Liver (tissue), 9 donors: ENCODE results near the gene ZDHHC14. TPM values are rescaled to one million over a fixed set of nuclear protein-coding genes. Genes with fewer than 3 reads are reported as not detected.
A peak's percentile ranks its signal among the peaks of the same experiment; 100 is the strongest.

Source experiments
- DNase-seq: peaks from one replicate; pipeline ENCODE4 v3.0.0-alpha.2; 2017; ENCODE audit warnings: low spot score
- H3K27ac ChIP-seq, 2 donors: one replicate each; pipeline ENCODE4 v1.7.0; 2013; ENCODE audit warnings: inconsistent platforms in 2 of 2, low read length in 2 of 2, control low read depth in 1 of 2, low read depth in 1 of 2, mild to moderate bottlenecking in 1 of 2
- H3K27me3 ChIP-seq, 4 donors: one replicate each; pipeline versions ENCODE4 v1.6.1 to v1.7.0; 2013; ENCODE audit warnings: low read length in 3 of 4, inconsistent platforms in 1 of 4, mild to moderate bottlenecking in 1 of 4, moderate library complexity in 1 of 4; ENCODE audit not compliant: control insufficient read depth in 4 of 4, insufficient read depth in 4 of 4
- H3K36me3 ChIP-seq, 4 donors: one replicate each; pipeline versions ENCODE4 v1.6.1 to v1.7.0; 2013; ENCODE audit warnings: low read length in 3 of 4, mild to moderate bottlenecking in 3 of 4, low read depth in 1 of 4, moderate library complexity in 1 of 4; ENCODE audit not compliant: control insufficient read depth in 4 of 4, insufficient read depth in 3 of 4
- H3K4me1 ChIP-seq, 4 donors: one replicate each; pipeline versions ENCODE4 v1.6.1 to v1.7.0; 2013; ENCODE audit warnings: low read length in 3 of 4, mild to moderate bottlenecking in 3 of 4, moderate library complexity in 1 of 4; ENCODE audit not compliant: control insufficient read depth in 4 of 4, insufficient read depth in 4 of 4
- H3K4me3 ChIP-seq, 3 donors: one replicate each; pipeline versions ENCODE4 v1.6.1 to v1.7.0; 2013; ENCODE audit warnings: low read length in 3 of 3, control low read depth in 1 of 3, low read depth in 1 of 3, mild to moderate bottlenecking in 1 of 3
- H3K9ac ChIP-seq, 2 donors: one replicate each; pipeline ENCODE4 v1.7.0; 2013; ENCODE audit warnings: low read length in 2 of 2, mild to moderate bottlenecking in 2 of 2, moderate library complexity in 2 of 2, control low read depth in 1 of 2, low read depth in 1 of 2
- H3K9me3 ChIP-seq, 4 donors: one replicate each; pipeline versions ENCODE4 v1.6.1 to v1.7.0; 2013; ENCODE audit warnings: low read length in 3 of 4; ENCODE audit not compliant: control insufficient read depth in 4 of 4
- EGR1 ChIP-seq, 2 donors: IDR thresholded peaks; 2 replicates each; pipeline ENCODE4 v1.6.1; 2016 to 2018; ENCODE audit warnings: antibody characterized with exemption in 2 of 2, low read depth in 2 of 2
- FOXA1 ChIP-seq: IDR thresholded peaks from 2 replicates; pipeline ENCODE4 v1.6.1; 2016; ENCODE audit warnings: antibody characterized with exemption
- FOXA2 ChIP-seq: IDR thresholded peaks from 2 replicates; pipeline ENCODE4 v1.6.1; 2016; ENCODE audit warnings: antibody characterized with exemption
- GABPA ChIP-seq, 2 donors: IDR thresholded peaks in 1 of 2; conservative IDR thresholded peaks in 1 of 2; 2 replicates each; pipeline ENCODE4 v1.6.1; 2016; ENCODE audit warnings: antibody characterized with exemption in 2 of 2, mild to moderate bottlenecking in 1 of 2, moderate library complexity in 1 of 2
- HNF4A ChIP-seq, 2 donors: conservative IDR thresholded peaks; 2 replicates each; pipeline ENCODE4 v1.6.1; 2016; ENCODE audit warnings: antibody characterized with exemption in 2 of 2, mild to moderate bottlenecking in 2 of 2
- HNF4G ChIP-seq: IDR thresholded peaks from 2 replicates; pipeline ENCODE4 v1.6.1; 2016; ENCODE audit warnings: antibody characterized with exemption
- JUND ChIP-seq, 2 donors: IDR thresholded peaks; 2 replicates each; pipeline ENCODE4 v1.6.1; 2016; ENCODE audit warnings: antibody characterized with exemption in 2 of 2
- MAX ChIP-seq: IDR thresholded peaks from 2 replicates; pipeline ENCODE4 v1.6.1; 2016; ENCODE audit warnings: antibody characterized with exemption
- NR2F2 ChIP-seq: IDR thresholded peaks from 2 replicates; pipeline ENCODE4 v1.6.1; 2016; ENCODE audit warnings: antibody characterized with exemption
- RAD21 ChIP-seq, 2 donors: IDR thresholded peaks; 2 replicates each; pipeline ENCODE4 v1.6.1; 2016; ENCODE audit warnings: antibody characterized with exemption in 2 of 2, mild to moderate bottlenecking in 2 of 2
- REST ChIP-seq: IDR thresholded peaks from 2 replicates; pipeline ENCODE4 v1.6.1; 2016; ENCODE audit warnings: antibody characterized with exemption, mild to moderate bottlenecking
- RXRA ChIP-seq, 2 donors: IDR thresholded peaks; 2 replicates each; pipeline ENCODE4 v1.6.1; 2017 to 2018; ENCODE audit warnings: antibody characterized with exemption in 2 of 2, mild to moderate bottlenecking in 1 of 2
- SP1 ChIP-seq: IDR thresholded peaks from 2 replicates; pipeline ENCODE4 v1.6.1; 2018; ENCODE audit warnings: antibody characterized with exemption, mild to moderate bottlenecking
- TAF1 ChIP-seq: conservative IDR thresholded peaks from 2 replicates; pipeline ENCODE4 v1.6.1; 2016; ENCODE audit warnings: antibody characterized with exemption, mild to moderate bottlenecking
- YY1 ChIP-seq: IDR thresholded peaks from 2 replicates; pipeline ENCODE4 v1.6.1; 2016; ENCODE audit warnings: antibody characterized with exemption, mild to moderate bottlenecking
- WGBS: extraction: QIAGEN DNeasy Blood & Tissue Kit; methylation state at CpG from one replicate; pipeline ENCODE4 v1.1.7; 2013; 5-methylcytosine and 5-hydroxymethylcytosine counted together
- polyA plus RNA-seq, 2 donors: library from polyadenylated mRNA; stranded (reverse) in 1 of 2; unstranded in 1 of 2; fragments of 200-250 nt in 1 of 2; fragments of >200 nt in 1 of 2; fragmentation: Nextera tagmentation in 1 of 2; extraction: Ambion mirVana in 1 of 2; gene quantifications; one replicate each; pipeline versions ENCODE4 v1.2.1 to v1.2.3, GENCODE V29; 2013 to 2015
- total RNA-seq, 2 donors: library from RNA; depleted of rRNA; stranded (reverse); fragments of >200 nt; gene quantifications; one replicate each; pipeline ENCODE4 v1.2.3, GENCODE V29; 2014
- TF ChIP-seq, protein P1 (sequence below): IDR thresholded peaks from 2 replicates; pipeline ENCODE4 v1.6.1; 2016; ENCODE audit warnings: antibody characterized with exemption
- TF ChIP-seq, protein P2 (sequence below): fragments of 150-350 bp; IDR thresholded peaks from 2 replicates; pipeline ENCODE4 v1.5.1; 2017; ENCODE audit warnings: improper control_type of control experiment, low read depth, low read length; ENCODE audit not compliant: missing input control
- TF ChIP-seq, protein P3 (sequence below): IDR thresholded peaks from 2 replicates; pipeline ENCODE4 v1.6.1; 2016; ENCODE audit warnings: antibody characterized with exemption
- donor health status: healthy.
- donor health status: healthy.
- donor health status: healthy.
- donor health status: healthy.
- donor health status: healthy.

Gene ZDHHC14
- total and polyA plus RNA-seq, 4 donors: 4.4 to 11.7 (median 8.4) TPM

DNA sequence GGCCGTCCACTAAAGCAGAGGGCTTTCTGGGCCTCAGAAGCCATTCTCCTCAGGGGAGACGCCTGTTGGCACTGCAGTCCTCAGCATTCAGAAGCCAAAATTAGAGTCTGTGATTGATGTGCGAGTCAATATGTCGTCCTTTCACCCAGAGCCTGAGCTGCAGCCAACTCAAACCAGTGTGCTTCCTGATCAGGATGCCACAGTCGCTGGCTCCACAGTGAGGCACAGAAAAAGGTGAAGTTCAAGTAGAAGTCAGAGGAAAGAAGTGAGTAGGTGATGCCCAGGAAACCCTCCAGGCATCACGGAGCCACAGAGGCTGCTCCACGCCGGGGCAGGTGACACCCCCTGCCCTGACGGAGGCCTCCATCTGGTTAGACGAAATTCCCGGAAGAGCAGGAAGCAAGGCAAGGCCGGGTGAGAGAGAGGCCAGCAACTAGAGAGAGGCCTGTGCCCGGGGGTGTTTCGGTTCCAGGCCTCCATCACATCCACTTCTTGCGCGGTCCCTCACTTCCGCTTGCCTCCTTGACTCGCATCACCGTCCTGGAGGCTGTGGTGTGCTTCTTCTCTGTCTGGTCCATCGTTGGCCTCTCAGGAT is 264.3 kb downstream of the ZDHHC14 start:
- H3K9me3 ChIP-seq: no peaks in the 10 kb centered on the region
- no peak overlapping the region for H3K27ac ChIP-seq
- DNase-seq: no peak
- H3K4me3 ChIP-seq: no peak overlapping the region
- TF ChIP-seq HNF4A (conservative IDR thresholded peaks at IDR 0.05) (no peak), JUND (IDR thresholded peaks at IDR 0.05) (no peak), SP1 (no peak), NR2F2 (no peak), RAD21 (IDR thresholded peaks at IDR 0.05) (no peak), FOXA2 (no peak), GABPA (IDR thresholded peaks at IDR 0.05 in 1 of 2, conservative IDR thresholded peaks at IDR 0.05 in 1 of 2) (no peak), EGR1 (IDR thresholded peaks at IDR 0.05; ENCODE audit: low read depth in 2 of 2) (no peak), MAX (no peak), YY1 (no peak), TAF1 (no peak)
- TF ChIP-seq, protein P1, sequence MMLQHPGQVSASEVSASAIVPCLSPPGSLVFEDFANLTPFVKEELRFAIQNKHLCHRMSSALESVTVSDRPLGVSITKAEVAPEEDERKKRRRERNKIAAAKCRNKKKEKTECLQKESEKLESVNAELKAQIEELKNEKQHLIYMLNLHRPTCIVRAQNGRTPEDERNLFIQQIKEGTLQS: no peak
- TF ChIP-seq, protein P2, sequence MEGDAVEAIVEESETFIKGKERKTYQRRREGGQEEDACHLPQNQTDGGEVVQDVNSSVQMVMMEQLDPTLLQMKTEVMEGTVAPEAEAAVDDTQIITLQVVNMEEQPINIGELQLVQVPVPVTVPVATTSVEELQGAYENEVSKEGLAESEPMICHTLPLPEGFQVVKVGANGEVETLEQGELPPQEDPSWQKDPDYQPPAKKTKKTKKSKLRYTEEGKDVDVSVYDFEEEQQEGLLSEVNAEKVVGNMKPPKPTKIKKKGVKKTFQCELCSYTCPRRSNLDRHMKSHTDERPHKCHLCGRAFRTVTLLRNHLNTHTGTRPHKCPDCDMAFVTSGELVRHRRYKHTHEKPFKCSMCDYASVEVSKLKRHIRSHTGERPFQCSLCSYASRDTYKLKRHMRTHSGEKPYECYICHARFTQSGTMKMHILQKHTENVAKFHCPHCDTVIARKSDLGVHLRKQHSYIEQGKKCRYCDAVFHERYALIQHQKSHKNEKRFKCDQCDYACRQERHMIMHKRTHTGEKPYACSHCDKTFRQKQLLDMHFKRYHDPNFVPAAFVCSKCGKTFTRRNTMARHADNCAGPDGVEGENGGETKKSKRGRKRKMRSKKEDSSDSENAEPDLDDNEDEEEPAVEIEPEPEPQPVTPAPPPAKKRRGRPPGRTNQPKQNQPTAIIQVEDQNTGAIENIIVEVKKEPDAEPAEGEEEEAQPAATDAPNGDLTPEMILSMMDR: no peak
- H3K4me1 ChIP-seq: no peaks in the 10 kb centered on the region
- 88% methylated on average over 20 of the region's 20 CpGs for WGBS
- no peaks in the 10 kb centered on the region for H3K27me3 ChIP-seq
- peaks cover 0 to 9% (median 0%) of the 10 kb centered on the region in 4 donors for H3K36me3 ChIP-seq
- H3K9ac ChIP-seq: no peak overlapping the region

DNA sequence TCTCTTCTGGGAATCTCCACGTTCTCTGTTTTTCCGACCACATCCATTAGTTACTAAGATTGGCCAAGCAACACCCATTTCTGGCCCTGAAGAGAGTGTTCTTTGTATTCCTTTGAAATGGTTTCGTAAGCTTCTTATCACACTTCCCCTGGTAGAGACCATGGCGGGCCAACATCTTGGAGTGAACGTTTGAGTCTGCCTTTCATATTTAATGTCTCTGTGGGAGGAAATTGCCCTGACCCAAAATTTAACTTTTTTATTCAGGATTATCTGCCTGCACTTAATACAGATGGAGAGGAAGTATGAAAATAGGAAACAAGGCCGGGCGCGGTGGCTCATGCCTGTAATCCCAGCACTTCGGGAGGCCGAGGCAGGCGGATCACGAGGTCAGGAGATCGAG is 265.0 kb downstream of the ZDHHC14 start:
- 75% methylated on average over 13 of the region's 13 CpGs for WGBS
- Histone ChIP-seq H3K27ac (no peak overlapping the region), H3K9me3 (no peaks in the 10 kb centered on the region)

DNA sequence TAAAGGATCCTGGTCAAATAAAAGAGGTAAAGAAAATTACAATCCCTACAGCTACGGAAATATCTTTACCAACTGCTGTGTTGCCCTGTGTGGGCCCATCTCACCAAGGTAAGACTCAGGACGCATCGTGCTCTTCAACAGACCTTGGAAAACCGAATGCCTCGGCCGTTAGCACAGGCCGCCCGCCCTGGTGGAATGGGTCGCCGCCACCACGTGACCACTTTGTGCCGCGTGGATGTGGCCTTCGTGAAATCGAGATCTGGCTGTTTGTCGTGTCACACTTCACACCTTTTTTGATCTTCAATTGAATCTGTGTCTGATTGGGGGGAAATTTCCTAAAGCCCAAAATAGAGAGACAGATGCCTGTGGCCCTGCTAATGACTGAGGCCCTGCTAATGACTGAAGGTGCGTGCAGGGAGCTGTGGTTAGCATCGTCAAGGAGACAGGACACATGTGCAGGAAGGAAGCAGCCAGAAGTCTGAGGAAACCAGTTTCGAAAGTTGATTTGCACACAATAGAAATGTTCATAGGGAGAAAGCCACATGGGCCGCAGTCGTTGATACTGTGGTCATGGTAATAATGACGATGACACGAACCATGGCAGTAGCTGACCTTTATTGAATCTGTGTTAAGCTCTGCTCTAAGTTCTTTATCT is 266.4 kb downstream of the ZDHHC14 start:
- TF ChIP-seq, protein P3, sequence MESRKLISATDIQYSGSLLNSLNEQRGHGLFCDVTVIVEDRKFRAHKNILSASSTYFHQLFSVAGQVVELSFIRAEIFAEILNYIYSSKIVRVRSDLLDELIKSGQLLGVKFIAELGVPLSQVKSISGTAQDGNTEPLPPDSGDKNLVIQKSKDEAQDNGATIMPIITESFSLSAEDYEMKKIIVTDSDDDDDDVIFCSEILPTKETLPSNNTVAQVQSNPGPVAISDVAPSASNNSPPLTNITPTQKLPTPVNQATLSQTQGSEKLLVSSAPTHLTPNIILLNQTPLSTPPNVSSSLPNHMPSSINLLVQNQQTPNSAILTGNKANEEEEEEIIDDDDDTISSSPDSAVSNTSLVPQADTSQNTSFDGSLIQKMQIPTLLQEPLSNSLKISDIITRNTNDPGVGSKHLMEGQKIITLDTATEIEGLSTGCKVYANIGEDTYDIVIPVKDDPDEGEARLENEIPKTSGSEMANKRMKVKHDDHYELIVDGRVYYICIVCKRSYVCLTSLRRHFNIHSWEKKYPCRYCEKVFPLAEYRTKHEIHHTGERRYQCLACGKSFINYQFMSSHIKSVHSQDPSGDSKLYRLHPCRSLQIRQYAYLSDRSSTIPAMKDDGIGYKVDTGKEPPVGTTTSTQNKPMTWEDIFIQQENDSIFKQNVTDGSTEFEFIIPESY: no peak
- TF ChIP-seq FOXA1 (no peak), FOXA2 (no peak), RXRA (IDR thresholded peaks at IDR 0.05) (no peak), EGR1 (IDR thresholded peaks at IDR 0.05; ENCODE audit: low read depth in 2 of 2) (no peak), MAX (no peak), YY1 (no peak), REST (no peak), HNF4G (no peak), TAF1 (no peak)
- TF ChIP-seq, protein P1: no peak
- no peak for DNase-seq
- H3K27me3 ChIP-seq: no peaks in the 10 kb centered on the region
- H3K4me3 ChIP-seq: no peak overlapping the region
- H3K4me1 ChIP-seq: no peaks in the 10 kb centered on the region
- H3K36me3 ChIP-seq: peaks cover 0 to 10% (median 0%) of the 10 kb centered on the region in 4 donors
- no peak overlapping the region for H3K27ac ChIP-seq
- WGBS: 89% methylated on average over 23 of the region's 23 CpGs
- no peaks in the 10 kb centered on the region for H3K9me3 ChIP-seq
- no peak overlapping the region for H3K9ac ChIP-seq

More for the DNA sequence above, 265.0 kb downstream of the ZDHHC14 start:
- no peak overlapping the region for H3K4me3 ChIP-seq
- H3K36me3 ChIP-seq: peaks cover 0 to 9% (median 0%) of the 10 kb centered on the region in 4 donors
- TF ChIP-seq NR2F2 (peak; percentile 70), EGR1 (IDR thresholded peaks at IDR 0.05; ENCODE audit: low read depth in 2 of 2) (no peak)
- H3K27me3 ChIP-seq: no peaks in the 10 kb centered on the region
- no peak overlapping the region for H3K9ac ChIP-seq
- no peaks in the 10 kb centered on the region for H3K4me1 ChIP-seq
- no peak for DNase-seq
